ENCODE results near the gene C1QTNF9.
A peak's percentile ranks its signal among the peaks of the same experiment; 100 is the strongest.
"Not testable (repeated sequence)": the region's sequence is repeated elsewhere in the genome, so short reads cannot be mapped to it uniquely, and the experiment has no call there.

The C1QTNF9 gene

DNA sequence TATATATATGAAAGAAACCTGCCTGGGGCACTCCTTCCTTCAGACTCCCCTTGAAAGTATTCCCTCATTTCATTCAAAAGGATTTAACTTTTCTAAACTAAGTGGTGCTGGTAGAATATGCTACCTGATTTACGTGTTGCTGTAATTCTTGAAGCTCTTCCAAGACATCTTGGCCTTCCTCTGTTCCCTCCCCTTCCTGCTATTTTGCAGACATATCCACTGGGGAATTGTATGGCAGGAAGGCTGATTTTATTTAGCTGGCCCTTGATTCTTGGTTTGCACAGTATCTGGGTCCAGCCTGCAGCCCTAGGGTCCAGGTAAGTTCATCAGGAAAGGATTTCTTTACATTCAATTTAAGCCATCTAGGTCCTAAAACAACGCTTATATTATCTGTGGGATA, at the start of gene C1QTNF9:
C1QTNF9 (plus strand) TSS at position 281 of the 400 bp plus-strand sequence. CDS start 6,424 bp downstream, outside the sequence.
- DNase-seq; in situ Hi-C loops (cut with HindIII; ENCODE audit: low pct_ligation_motif_present, low pct_unique_long_range_greater_than_20kb, low sequenced_read_pairs): not testable (repeated sequence)

DNA sequence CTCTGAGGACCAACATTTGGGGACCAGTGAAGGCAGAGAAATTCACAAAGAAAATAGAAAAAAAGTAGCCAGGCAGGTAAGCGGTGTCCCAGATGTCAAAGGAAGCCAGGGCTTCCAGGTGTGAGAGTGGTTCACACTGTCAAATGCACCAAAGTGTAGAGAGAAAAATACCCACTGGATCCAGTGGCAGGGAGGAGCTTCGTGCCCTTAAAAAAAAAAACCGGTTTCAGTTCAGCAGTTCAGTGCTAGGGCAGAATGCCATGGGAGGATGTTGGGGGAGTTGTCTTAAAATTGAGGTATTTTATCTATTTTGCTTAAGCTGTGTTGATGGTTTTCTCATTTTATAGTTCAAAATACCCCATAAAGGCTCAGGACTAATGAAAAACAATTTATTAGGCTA, 47.8 kb upstream of the C1QTNF9 start:
- DNase-seq: no peak
- in situ Hi-C loops (cut with HindIII; ENCODE audit: low pct_ligation_motif_present, low pct_unique_long_range_greater_than_20kb, low sequenced_read_pairs): no loop called here

- no peak for DNase-seq
- in situ Hi-C loops (cut with HindIII; ENCODE audit: low pct_ligation_motif_present, low pct_unique_long_range_greater_than_20kb, low sequenced_read_pairs): no loop called here
Measured at GRCh38 chr13:24263632-24264031, 45.7 kb upstream of the C1QTNF9 start.

- DNase-seq: no peak
- in situ Hi-C loops (cut with HindIII; ENCODE audit: low pct_ligation_motif_present, low pct_unique_long_range_greater_than_20kb, low sequenced_read_pairs): no loop called here
Measured at GRCh38 chr13:24264976-24265375, 44.4 kb upstream of the C1QTNF9 start.

DNA sequence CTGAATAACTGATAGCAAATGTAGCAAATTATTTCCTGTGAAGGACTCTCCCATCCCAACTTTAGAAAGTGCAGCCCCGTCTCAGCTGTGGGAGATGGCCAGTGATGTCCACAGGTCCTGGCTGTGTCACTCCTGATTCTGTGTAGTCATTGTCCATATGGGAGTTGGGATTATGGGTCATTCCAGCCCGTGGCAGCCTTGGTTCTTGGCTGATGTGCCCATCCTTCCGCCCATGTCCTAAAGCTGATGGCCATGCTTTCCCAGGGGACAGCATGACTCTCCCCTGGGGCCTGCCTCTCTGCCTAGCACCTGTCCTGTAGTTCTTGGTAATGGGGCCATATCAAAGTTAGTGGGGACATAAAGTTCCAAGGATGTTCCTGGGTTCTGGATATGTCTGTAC, 43.9 kb upstream of the C1QTNF9 start:
- in situ Hi-C loops (cut with HindIII; ENCODE audit: low pct_ligation_motif_present, low pct_unique_long_range_greater_than_20kb, low sequenced_read_pairs): no loop called here
- DNase-seq: no peak

- in situ Hi-C loops (cut with HindIII; ENCODE audit: low pct_ligation_motif_present, low pct_unique_long_range_greater_than_20kb, low sequenced_read_pairs): no loop called here
- peak; percentile 44 for DNase-seq
Measured at GRCh38 chr13:24267274-24267673, 42.1 kb upstream of the C1QTNF9 start.

DNA sequence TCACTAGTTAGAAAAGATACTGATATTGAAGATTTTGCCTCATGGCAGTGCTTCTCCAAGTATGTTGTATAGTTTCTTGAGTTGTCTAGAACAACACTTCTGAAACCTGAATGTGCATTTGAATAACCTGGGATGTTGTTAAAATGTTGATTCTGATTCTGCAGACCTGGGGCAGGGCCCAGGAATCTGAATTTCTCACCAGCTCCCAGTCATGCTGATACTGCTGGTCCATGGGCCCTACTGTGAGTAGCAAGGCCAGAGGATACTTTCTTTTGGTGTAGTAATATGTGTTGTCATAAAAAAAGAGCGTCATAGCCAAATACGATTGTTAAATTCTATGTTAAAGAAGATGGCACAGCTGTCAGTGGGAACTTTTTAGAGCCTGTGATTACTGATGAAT, 41.6 kb upstream of the C1QTNF9 start:
- no peak for DNase-seq
- in situ Hi-C loops (cut with HindIII; ENCODE audit: low pct_ligation_motif_present, low pct_unique_long_range_greater_than_20kb, low sequenced_read_pairs): no loop called here

DNA sequence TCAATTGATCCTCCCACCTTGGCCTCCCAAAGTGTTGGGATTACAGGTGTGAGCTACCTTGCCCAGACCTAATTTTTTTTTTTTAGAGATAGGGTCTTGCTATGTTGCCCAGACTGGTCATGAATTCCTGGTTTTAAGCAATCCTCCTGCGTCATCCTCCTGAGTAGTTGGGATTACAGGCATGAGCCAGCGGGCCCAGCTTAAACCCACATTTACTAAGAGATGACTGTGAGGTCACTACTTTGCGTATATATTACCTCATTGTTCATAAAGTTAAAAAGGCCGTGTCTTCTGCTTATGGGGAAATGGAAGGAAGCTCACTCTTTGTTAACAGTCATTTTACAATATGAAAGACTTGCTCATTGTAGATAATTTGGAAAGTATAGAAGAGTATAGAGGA, 39.6 kb upstream of the C1QTNF9 start:
- no peak for DNase-seq
- in situ Hi-C loops (cut with HindIII; ENCODE audit: low pct_ligation_motif_present, low pct_unique_long_range_greater_than_20kb, low sequenced_read_pairs): no loop called here

- in situ Hi-C loops (cut with HindIII; ENCODE audit: low pct_ligation_motif_present, low pct_unique_long_range_greater_than_20kb, low sequenced_read_pairs): no loop called here
- peak; percentile 47 for DNase-seq
Measured at GRCh38 chr13:24270639-24271141, 38.7 kb upstream of the C1QTNF9 start.

GRCh38 chr13:24271231-24271600, 38.2 kb upstream of the C1QTNF9 start:
- in situ Hi-C loops (cut with HindIII; ENCODE audit: low pct_ligation_motif_present, low pct_unique_long_range_greater_than_20kb, low sequenced_read_pairs): no loop called here
- DNase-seq: no peak

DNA sequence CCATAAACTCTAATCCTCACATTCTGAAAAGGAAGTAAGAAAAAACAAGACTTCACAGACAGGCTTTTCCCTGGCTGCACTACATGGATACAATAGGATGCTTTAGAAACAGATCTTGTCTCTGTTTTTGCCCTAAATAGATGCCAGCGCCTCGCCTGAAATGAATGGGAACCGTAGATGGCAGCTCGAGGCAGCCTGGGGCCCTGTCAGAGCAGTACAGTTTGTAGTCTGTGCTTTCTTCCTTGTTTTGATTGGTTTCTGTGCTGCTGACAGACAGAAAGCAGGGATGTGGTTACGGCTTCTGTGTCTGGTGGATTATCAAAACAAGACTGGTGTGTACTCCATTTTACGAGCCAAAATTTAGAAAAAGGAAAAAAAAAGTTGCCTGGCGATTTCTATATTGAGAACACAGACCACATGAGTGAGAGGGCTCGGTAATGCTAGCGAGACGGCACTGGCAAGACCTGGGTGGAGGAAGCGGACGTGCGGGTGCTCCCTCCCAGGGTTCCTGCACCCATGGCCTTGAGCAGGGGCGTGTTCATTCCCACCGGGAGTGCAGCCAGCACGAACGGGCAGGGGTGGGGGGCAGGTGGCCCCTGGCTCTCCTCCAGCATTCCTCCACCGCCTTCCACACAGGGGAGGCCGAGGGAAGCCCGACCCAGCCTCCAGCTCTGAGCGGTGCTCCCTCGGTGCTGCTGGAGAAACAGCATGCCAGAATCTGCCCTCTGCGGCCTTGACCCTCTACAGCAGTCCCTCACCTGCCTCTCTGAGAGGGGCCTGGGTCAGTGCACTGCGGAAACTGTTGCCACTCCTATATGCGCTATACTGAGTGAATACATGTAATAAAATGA, 37.6 kb upstream of the C1QTNF9 start:
- in situ Hi-C loops (cut with HindIII; ENCODE audit: low pct_ligation_motif_present, low pct_unique_long_range_greater_than_20kb, low sequenced_read_pairs): no loop called here
- peak; percentile 62 for DNase-seq

DNA sequence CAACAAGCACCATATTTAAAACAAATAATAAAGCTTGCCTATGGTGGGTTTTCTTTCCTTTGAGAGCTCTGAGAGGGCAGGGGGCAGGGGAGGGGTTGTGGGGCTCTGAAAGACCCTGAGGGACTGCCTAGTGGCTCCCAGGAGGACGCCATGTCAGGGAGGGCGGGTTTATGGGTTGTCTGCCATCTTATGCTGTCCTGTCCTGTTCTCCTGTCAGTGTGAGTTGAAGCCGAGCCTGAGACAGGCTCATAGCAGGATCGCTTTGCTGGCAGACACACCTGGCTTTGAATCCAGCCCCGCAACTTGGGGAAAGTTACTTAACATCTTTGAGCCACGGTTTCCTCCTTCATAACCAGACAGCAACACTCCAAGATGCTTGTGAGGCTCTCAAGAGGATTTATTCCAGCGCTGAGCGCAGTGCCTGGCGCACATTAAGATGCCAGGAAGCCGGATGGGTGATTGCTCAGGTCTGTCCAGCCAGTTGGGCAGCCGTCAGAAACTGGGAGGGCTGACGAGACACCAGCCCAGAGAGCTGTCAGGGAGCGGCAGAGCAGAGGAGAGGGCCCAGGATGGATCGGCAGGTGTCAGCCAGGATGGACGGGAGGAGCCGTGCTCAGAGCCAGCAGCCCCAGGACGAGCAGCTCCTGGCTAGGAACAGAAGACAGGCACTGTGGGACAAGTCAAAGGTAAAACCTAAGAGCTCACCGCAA, 36.8 kb upstream of the C1QTNF9 start:
- DNase-seq: no peak
- in situ Hi-C loops (cut with HindIII; ENCODE audit: low pct_ligation_motif_present, low pct_unique_long_range_greater_than_20kb, low sequenced_read_pairs): no loop called here

GRCh38 chr13:24273926-24274325, 35.5 kb upstream of the C1QTNF9 start:
- in situ Hi-C loops (cut with HindIII; ENCODE audit: low pct_ligation_motif_present, low pct_unique_long_range_greater_than_20kb, low sequenced_read_pairs): no loop called here
- no peak for DNase-seq

GRCh38 chr13:24274452-24275021, 34.8 kb upstream of the C1QTNF9 start:
- no peak for DNase-seq
- in situ Hi-C loops (cut with HindIII; ENCODE audit: low pct_ligation_motif_present, low pct_unique_long_range_greater_than_20kb, low sequenced_read_pairs): no loop called here

DNA sequence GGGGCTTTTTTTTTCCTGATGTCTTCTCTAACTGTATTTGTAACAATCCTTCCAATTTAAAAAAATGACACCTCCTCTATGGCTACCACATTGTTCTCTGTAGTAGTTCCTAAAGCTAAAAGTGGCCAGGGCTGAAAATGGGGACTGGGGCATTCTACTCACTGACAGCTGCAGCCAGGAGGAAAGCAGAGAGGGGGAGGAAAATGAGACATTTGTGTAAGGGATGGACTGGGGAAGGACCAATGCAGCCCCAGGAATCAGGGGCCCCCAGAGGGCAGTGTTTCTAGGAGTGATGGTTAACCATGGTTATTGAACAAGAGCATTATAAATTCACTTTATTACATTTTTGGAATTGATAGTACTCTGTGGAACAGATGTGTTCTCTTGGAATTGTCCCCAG, 34.3 kb upstream of the C1QTNF9 start:
- DNase-seq: no peak
- in situ Hi-C loops (cut with HindIII; ENCODE audit: low pct_ligation_motif_present, low pct_unique_long_range_greater_than_20kb, low sequenced_read_pairs): no loop called here

DNA sequence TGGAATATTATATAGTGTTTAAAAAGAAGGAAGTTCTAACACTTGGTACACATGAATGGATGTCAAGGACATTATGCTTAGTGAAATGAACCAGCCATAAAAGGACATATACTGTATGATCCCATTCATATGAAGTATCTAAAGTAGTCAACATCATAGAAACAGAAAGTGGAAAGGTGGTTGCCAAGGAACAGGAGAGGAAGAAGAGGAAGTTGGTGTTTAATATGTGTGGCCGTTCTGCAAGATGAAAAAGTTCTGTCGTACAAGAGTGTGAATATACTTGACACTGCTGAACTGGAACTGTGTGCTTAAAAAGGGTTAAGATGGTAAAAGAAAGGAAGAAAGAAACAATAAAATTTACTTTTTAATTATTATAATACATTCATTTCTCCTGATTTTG, 33.1 kb upstream of the C1QTNF9 start:
- DNase-seq: no peak
- in situ Hi-C loops (cut with HindIII; ENCODE audit: low pct_ligation_motif_present, low pct_unique_long_range_greater_than_20kb, low sequenced_read_pairs): no loop called here

GRCh38 chr13:24276861-24277260, 32.5 kb upstream of the C1QTNF9 start:
- in situ Hi-C loops (cut with HindIII; ENCODE audit: low pct_ligation_motif_present, low pct_unique_long_range_greater_than_20kb, low sequenced_read_pairs): no loop called here
- no peak for DNase-seq

DNA sequence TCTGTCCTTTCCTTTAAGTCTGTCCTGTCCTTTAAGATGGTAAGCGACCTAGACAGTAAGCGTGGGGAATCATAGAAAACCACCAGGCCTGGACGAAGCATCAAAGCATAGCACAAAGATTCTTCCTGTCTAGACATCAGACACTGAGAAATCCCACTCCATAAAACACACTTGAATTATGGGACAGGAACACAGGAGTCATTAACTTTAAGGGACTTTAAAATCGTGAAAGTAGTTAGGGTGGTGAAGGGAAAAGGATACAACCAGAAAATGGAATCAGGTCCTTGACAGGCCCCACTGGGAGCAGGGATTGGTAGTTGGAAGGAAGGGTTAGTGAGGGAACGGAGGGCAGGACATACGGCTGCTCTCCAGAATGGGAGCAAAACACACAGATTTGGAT, 31.6 kb upstream of the C1QTNF9 start:
- DNase-seq: no peak
- in situ Hi-C loops (cut with HindIII; ENCODE audit: low pct_ligation_motif_present, low pct_unique_long_range_greater_than_20kb, low sequenced_read_pairs): no loop called here

DNA sequence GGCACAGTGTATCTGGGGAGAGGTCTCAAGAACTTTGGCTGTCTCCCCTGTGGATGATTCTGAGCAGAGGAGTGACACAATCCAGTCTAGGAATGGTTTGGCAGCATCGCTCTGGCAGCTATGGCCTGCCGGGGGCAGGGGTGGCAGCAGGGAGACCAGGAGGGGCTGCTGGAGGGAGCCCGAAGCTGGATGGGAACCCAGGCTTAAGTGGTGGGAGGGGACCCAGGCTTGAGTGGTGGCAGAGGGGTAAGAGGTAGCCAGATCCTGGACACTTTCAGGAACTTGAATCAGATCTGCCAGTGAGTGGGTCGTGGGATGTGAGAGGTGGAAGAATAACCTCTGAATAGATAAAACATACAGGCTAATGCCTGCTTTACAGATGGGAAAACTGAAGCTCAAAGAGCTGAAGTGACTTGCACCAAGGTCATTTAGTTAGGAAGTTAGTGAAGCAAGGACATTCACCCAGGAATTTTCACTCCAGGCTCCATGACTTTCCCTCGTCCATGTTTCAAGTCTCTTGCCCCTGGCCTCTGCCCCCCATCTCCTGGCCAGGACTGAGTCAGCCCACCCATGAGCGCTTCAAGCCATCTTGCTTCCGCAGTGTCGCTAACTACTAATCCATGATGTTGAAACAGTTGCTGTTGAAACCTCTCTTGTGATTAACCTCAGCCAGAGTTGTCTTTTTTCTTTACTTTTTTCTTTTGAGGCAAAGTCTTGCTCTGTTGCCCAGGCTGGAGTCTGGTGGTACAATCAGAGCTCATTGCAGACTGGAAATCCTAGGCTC, 29.9 kb upstream of the C1QTNF9 start:
- DNase-seq: no peak
- in situ Hi-C loops (cut with HindIII; ENCODE audit: low pct_ligation_motif_present, low pct_unique_long_range_greater_than_20kb, low sequenced_read_pairs): no loop called here
